K562 (cell line): Measurements from ENCODE around the gene CHCHD6. TPM values are rescaled to one million over a fixed set of nuclear protein-coding genes. Genes with fewer than 3 reads are reported as not detected.

Experiments
- ATAC-seq: fragments of 200-7000 bp; cut with Tn5 transposase; 3 replicates; pipeline ENCODE4 v1.9.1; 2020; ENCODE audit warnings: moderate library complexity
- BruUV-seq: library from RNA; stranded (reverse); fragments of 400-500 nt; replicated peaks from 2 replicates; lab custom pipeline; 2021; lab: Mats Ljungman, UMichigan
- CTCF ChIA-PET: fragments of 300-600 bp; formaldehyde crosslinking; extraction: SDS; loops from one replicate; lab custom pipeline; 2021; ENCODE audit warnings: low intra/inter-chr PET ratio; lab: Yijun Ruan, JAX
- POLR2A ChIA-PET: fragments of 300-600, 350-650 bp; sonication (Branson Sonifier 250); formaldehyde crosslinking; extraction: SDS; loops from one replicate; lab custom pipeline; 2021; ENCODE audit warnings: antibody characterized with exemption, inconsistent platforms; lab: Yijun Ruan, JAX
- DNase-seq, 4 experiments: peaks; one replicate each; pipeline versions ENCODE4 v3.0.0 to v3.0.0-alpha.2; 2011 to 2018; ENCODE audit warnings: low spot score in 3 of 4, mixed read lengths in 3 of 4; ENCODE audit errors: extremely low read depth in 1 of 4
- FAIRE-seq: peaks from 2 replicates; lab custom pipeline; 2011; peaks lifted over from hg19 to GRCh38; lab: Jason Lieb, UNC
- H2AFZ ChIP-seq: 2 replicates; pipeline ENCODE4 v1.6.0; 2011; ENCODE audit warnings: low read depth, low read length, control low read depth, inconsistent platforms
- H3K27ac ChIP-seq: fragments of 200-600 bp; 3 replicates; pipeline ENCODE4 v1.8.0; 2011; ENCODE audit warnings: low read depth, mild to moderate bottlenecking, control low read depth, inconsistent platforms, low read length, moderate library complexity, mixed read lengths; ENCODE audit errors: extremely low read depth
- H3K27me3 ChIP-seq, 2 experiments: fragments of 300-600 bp in 1 of 2; 2 replicates in 1 of 2; 3 replicates in 1 of 2; pipeline versions ENCODE4 v1.6.0 to v1.8.0; 2011; ENCODE audit warnings: inconsistent platforms in 2 of 2, low read length in 2 of 2, mild to moderate bottlenecking in 1 of 2, mixed read lengths in 1 of 2, moderate library complexity in 1 of 2; ENCODE audit not compliant: control insufficient read depth in 2 of 2, insufficient read depth in 2 of 2
- H3K36me3 ChIP-seq: fragments of 300-600 bp; 3 replicates; pipeline ENCODE4 v1.8.0; 2011; ENCODE audit warnings: mild to moderate bottlenecking, low read length, inconsistent platforms; ENCODE audit not compliant: control insufficient read depth, insufficient read depth
- H3K4me1 ChIP-seq, 2 experiments: fragments of 200-600 bp in 1 of 2; replicated peaks in 1 of 2; 2 replicates in 1 of 2; 3 replicates in 1 of 2; pipeline versions ENCODE4 v1.5.1 to v1.8.0; 2011; ENCODE audit warnings: inconsistent platforms in 2 of 2, low read length in 2 of 2, mild to moderate bottlenecking in 1 of 2, mixed read lengths in 1 of 2, moderate library complexity in 1 of 2; ENCODE audit not compliant: control insufficient read depth in 2 of 2, insufficient read depth in 2 of 2
- H3K4me2 ChIP-seq: 2 replicates; pipeline ENCODE4 v1.6.1; 2011; ENCODE audit warnings: low read length, control low read depth, inconsistent platforms, mixed read lengths; ENCODE audit not compliant: insufficient read depth
- H3K4me3 ChIP-seq: fragments of 200-600 bp; sonication (generic), shearing (Covaris generic); 2 replicates; pipeline ENCODE4 v1.5.1; 2016; ENCODE audit warnings: control low read depth, inconsistent platforms
- H3K79me2 ChIP-seq: fragments of 200-600 bp; 3 replicates; pipeline ENCODE4 v1.8.0; 2011; ENCODE audit warnings: low read length, inconsistent platforms; ENCODE audit not compliant: control insufficient read depth, insufficient read depth
- H3K9ac ChIP-seq, 2 experiments: 2 replicates each; pipeline versions ENCODE4 v1.6.0 to v1.6.1; 2011; ENCODE audit warnings: low read depth in 2 of 2, low read length in 2 of 2, control low read depth in 1 of 2, inconsistent platforms in 1 of 2, mild to moderate bottlenecking in 1 of 2, mixed read lengths in 1 of 2; ENCODE audit not compliant: insufficient read depth in 1 of 2
- H3K9me1 ChIP-seq: one replicate; pipeline ENCODE4 v1.6.0; 2011; ENCODE audit warnings: inconsistent platforms, mild to moderate bottlenecking, low read length, moderate library complexity; ENCODE audit not compliant: control insufficient read depth, insufficient read depth
- H3K9me3 ChIP-seq: replicated peaks from 2 replicates; pipeline ENCODE4 v1.5.1; 2011; ENCODE audit warnings: low read depth, low read length, inconsistent platforms; ENCODE audit not compliant: control insufficient read depth, insufficient read depth
- H4K20me1 ChIP-seq: replicated peaks from 2 replicates; pipeline ENCODE4 v1.6.1; 2011; ENCODE audit warnings: low read length, inconsistent platforms, mixed read lengths; ENCODE audit not compliant: control insufficient read depth, insufficient read depth
- ARID2 ChIP-seq: fragments of 450-650 bp; IDR thresholded peaks from 2 replicates; pipeline ENCODE4 v1.6.1; 2017; ENCODE audit warnings: antibody characterized with exemption, mild to moderate bottlenecking
- CHD2 ChIP-seq: IDR thresholded peaks from 2 replicates; pipeline ENCODE4 v1.6.1; 2011; ENCODE audit warnings: low read depth, low read length
- ELK3 ChIP-seq: fragments of 450-650 bp; formaldehyde crosslinking; IDR thresholded peaks from 2 replicates; pipeline ENCODE4 v1.4.0; 2020; ENCODE audit warnings: mild to moderate bottlenecking
- EP300 ChIP-seq: IDR thresholded peaks from 2 replicates; pipeline ENCODE4 v1.6.1; 2012; ENCODE audit warnings: low read length, improper control_type of control experiment
- FIP1L1 ChIP-seq: fragments of 200-400 bp; formaldehyde crosslinking; IDR thresholded peaks from 2 replicates; pipeline ENCODE4 v1.6.1; 2018; ENCODE audit warnings: mild to moderate bottlenecking, low read depth, low read length; ENCODE audit not compliant: poor library complexity, severe bottlenecking
- GABPA ChIP-seq: fragments of 200-800 bp; sonication (Bioruptor generic); conservative IDR thresholded peaks from 2 replicates; pipeline ENCODE4 v1.6.1; 2016; ENCODE audit warnings: low read depth, missing genetic modification characterization, missing compliant biosample characterization
- MLLT1 ChIP-seq, 2 experiments: fragments of 450-650 bp; IDR thresholded peaks; 2 replicates each; pipeline ENCODE4 v1.6.1; 2016
- MTA1 ChIP-seq: fragments of 450-650 bp; IDR thresholded peaks from 2 replicates; pipeline ENCODE4 v1.6.1; 2017; ENCODE audit warnings: borderline replicate concordance
- SIRT6 ChIP-seq: IDR thresholded peaks from one replicate; pipeline ENCODE4 v1.6.1; 2012; ENCODE audit warnings: low read depth, mild to moderate bottlenecking, control low read depth, inconsistent platforms, low read length, moderate library complexity
- SMAD2 ChIP-seq: fragments of 150-350 bp; IDR thresholded peaks from 2 replicates; pipeline ENCODE4 v1.6.1; 2014; ENCODE audit warnings: low read depth, mild to moderate bottlenecking, low read length
- ZNF280B ChIP-seq: fragments of 250-450 bp; sonication (Bioruptor Pico); IDR thresholded peaks from 2 replicates; pipeline ENCODE4 v1.5.1; 2021; ENCODE audit warnings: mild to moderate bottlenecking
- ZNF347 ChIP-seq: fragments of 450-650 bp; formaldehyde crosslinking; IDR thresholded peaks from 2 replicates; pipeline ENCODE4 v1.4.0; 2020; ENCODE audit warnings: low read depth, mild to moderate bottlenecking, moderate library complexity
- WGBS: fragments of 100-300 bp; shearing (Covaris generic); methylation state at CpG from one replicate; pipeline ENCODE4 v1.1.6; 2016; ENCODE audit warnings: low coverage, mixed read lengths; ENCODE audit not compliant: insufficient coverage; ENCODE audit errors: missing lambda C conversion rate; 5-methylcytosine and 5-hydroxymethylcytosine counted together
- in situ Hi-C: fragments of 300-500 bp; cut with MboI; formaldehyde crosslinking; loops from 4 replicates; pipeline ENCODE4 v1.15.0; 2018; ENCODE audit warnings: inconsistent platforms, mixed read lengths
- intact Hi-C: fragments of 100-400 bp; cut with micrococcal nuclease; formaldehyde crosslinking; loops from 2 replicates; pipeline ENCODE4 v1.14.2; 2022
- polyA plus RNA-seq, 8 experiments: library from polyadenylated mRNA; depleted of rRNA in 4 of 8; stranded (reverse) in 5 of 8; unstranded in 3 of 8; fragments of >200 nt; fragmentation: Nextera tagmentation in 2 of 8; fragmentation: Illumina TruSeq in 1 of 8; extraction: Ambion mirVana in 2 of 8; extraction: Trizol in 1 of 8; gene quantifications; 2 replicates each; pipeline versions ENCODE4 v1.2.1 to v1.2.3, GENCODE V29; 2011 to 2014; ENCODE audit warnings: inconsistent platforms in 1 of 8, missing spikeins in 1 of 8
- total RNA-seq, 7 experiments: library from RNA; depleted of rRNA in 6 of 7; stranded (reverse); fragments of >200 nt in 6 of 7; fragmentation: Illumina TruSeq in 2 of 7; extraction: Trizol in 2 of 7; gene quantifications; 2 replicates each; pipeline versions ENCODE4 v1.2.1 to v1.2.3, GENCODE V29; 2011 to 2021; ENCODE audit warnings: low replicate concordance in 1 of 7

Gene CHCHD6
- total and polyA plus RNA-seq, 9 of the 15 experiments (the other 6 are each of a cell fraction or from before 2014, with no cell fraction given): 4.6 to 18.6 (median 10.9) TPM

- TF ChIP-seq ELK3 (no peak), SIRT6 (no peak), FIP1L1 (no peak), SMAD2 (no peak), CHD2 (no peak), ARID2 (no peak), ZNF347 (CRISPR knock-in tag) (no peak), GABPA (no peak), EP300 (no peak), ZNF280B (CRISPR knock-in tag) (no peak), MTA1 (no peak), MLLT1 (IDR thresholded peaks at IDR 0.05) (no peak)
- DNase-seq (no peak), FAIRE-seq (no peak), ATAC-seq (no peak)
- Histone ChIP-seq H2AFZ (no peak overlapping the region), H3K4me3 (no peak overlapping the region), H4K20me1 (no peaks in the 10 kb centered on the region), H3K4me2 (no peak overlapping the region), H3K27ac (no peak overlapping the region), H3K9me3 (no peaks in the 10 kb centered on the region), H3K79me2 (no peaks in the 10 kb centered on the region), H3K36me3 (no peaks in the 10 kb centered on the region), H3K27me3 (no peaks in the 10 kb centered on the region), H3K9me1 (no peaks in the 10 kb centered on the region), H3K4me1 (peaks cover 0 to 8% of the 10 kb centered on the region in 2 experiments; a peak in 2 of 5 replicates), H3K9ac (no peak overlapping the region)
- in situ Hi-C loops: no loop called here
- intact Hi-C loops: no loop called here
- ChIA-PET POLR2A (interaction anchor here (0.8 kb wide), 1 partner anchor 32 kb away, joined by 3 read pairs; no protein-coding TSS in a partner anchor), CTCF (no interaction called here)
- no TSS peak for BruUV-seq
- WGBS: 17% methylated on average over 2 of the region's 3 CpGs
Measured at GRCh38 chr3:126782536-126782935, 78.5 kb downstream of the CHCHD6 start.
